ENCODE results near the gene CFAP299.
A peak's percentile ranks its signal among the peaks of the same experiment; 100 is the strongest.
"Not testable (repeated sequence)": the region's sequence is repeated elsewhere in the genome, so short reads cannot be mapped to it uniquely, and the experiment has no call there.

CFAP299 gene

DNA sequence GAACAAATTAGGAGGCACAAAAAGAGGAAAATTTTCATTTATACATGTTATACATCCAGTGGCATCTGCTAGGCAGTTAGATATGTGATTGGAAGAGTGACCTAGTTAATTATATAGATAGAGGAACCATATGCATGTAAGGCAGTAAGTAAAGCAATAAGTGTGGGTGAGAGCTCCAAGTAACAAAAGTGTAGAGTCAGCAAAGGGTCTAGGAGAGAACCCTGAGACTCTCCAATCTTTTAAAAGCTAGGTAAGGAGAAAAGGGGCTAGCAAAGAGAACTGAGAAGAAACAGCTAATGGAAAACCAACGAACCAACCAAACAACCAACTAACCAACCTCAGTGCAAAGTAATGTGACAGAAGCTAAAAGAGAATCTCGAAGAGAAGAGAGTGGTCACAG lies 3.8 kb upstream of the CFAP299 start:
- peaks cover 52% of the 10 kb centered on the region for H3K27me3 ChIP-seq
- TF ChIP-seq, protein P1, sequence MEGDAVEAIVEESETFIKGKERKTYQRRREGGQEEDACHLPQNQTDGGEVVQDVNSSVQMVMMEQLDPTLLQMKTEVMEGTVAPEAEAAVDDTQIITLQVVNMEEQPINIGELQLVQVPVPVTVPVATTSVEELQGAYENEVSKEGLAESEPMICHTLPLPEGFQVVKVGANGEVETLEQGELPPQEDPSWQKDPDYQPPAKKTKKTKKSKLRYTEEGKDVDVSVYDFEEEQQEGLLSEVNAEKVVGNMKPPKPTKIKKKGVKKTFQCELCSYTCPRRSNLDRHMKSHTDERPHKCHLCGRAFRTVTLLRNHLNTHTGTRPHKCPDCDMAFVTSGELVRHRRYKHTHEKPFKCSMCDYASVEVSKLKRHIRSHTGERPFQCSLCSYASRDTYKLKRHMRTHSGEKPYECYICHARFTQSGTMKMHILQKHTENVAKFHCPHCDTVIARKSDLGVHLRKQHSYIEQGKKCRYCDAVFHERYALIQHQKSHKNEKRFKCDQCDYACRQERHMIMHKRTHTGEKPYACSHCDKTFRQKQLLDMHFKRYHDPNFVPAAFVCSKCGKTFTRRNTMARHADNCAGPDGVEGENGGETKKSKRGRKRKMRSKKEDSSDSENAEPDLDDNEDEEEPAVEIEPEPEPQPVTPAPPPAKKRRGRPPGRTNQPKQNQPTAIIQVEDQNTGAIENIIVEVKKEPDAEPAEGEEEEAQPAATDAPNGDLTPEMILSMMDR (IDR thresholded peaks at IDR 0.05): no peak
- H3K36me3 ChIP-seq: no peaks in the 10 kb centered on the region
- H3K4me1 ChIP-seq (ENCODE audit: control insufficient read depth in 1 of 2, insufficient read depth in 1 of 2, low read depth in 1 of 2, low read length in 1 of 2): peaks cover 7 to 16% of the 10 kb centered on the region in 2 experiments
- no peaks in the 10 kb centered on the region for H3K9me3 ChIP-seq
- no peak overlapping the region for H3K27ac ChIP-seq
- H3K4me3 ChIP-seq (ENCODE audit: low read depth in 1 of 2, low read length in 1 of 2): no peak overlapping the region

DNA sequence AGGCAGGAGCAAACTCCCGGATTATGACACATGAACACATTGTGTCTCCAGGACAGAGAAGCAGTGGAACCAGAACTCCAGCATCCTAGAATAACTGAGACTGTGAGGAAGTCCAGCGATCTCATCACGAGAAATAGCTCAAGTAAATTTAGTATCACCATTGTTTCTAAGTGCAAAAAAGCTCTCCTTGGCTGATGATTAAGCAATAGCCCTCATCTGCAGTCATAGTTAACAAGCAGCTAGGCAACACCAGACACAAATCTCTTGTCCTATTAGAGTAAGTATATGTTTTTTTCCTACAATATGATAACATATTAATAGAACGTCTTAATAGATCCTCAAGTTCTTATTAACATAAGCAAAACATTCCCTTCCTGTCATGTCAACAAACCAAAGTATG lies 2.4 kb upstream of the CFAP299 start:
- Histone ChIP-seq H3K27me3 (peaks cover 66% of the 10 kb centered on the region), H3K4me3 (ENCODE audit: low read depth in 1 of 2, low read length in 1 of 2) (no peak overlapping the region), H3K4me1 (ENCODE audit: control insufficient read depth in 1 of 2, insufficient read depth in 1 of 2, low read depth in 1 of 2, low read length in 1 of 2) (peaks cover 7 to 16% of the 10 kb centered on the region in 2 experiments), H3K27ac (no peak overlapping the region), H3K36me3 (no peaks in the 10 kb centered on the region), H3K9me3 (no peaks in the 10 kb centered on the region)
- TF ChIP-seq, protein P1 (IDR thresholded peaks at IDR 0.05): no peak

DNA sequence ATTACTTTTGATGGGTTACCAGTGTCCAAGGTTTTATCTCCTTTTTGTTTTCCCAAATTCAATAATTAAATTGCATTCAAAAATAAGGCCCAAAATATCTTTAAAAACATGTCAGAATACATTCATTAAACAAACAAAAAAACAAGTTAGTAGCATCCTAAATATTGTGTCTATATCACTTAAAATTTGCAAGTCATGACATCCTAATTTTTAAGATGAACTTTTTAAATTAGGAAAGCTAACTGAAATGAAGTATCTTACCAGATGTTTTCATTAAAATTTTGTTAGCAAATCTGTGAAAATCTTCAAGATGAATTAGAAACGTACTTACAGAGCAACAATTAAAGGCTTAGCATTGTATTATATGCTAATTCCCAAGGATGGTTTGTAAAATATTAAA lies 962 bp upstream of the CFAP299 start:
- Histone ChIP-seq H3K27me3 (peaks cover 76% of the 10 kb centered on the region), H3K36me3 (no peaks in the 10 kb centered on the region), H3K4me3 (ENCODE audit: low read depth in 1 of 2, low read length in 1 of 2) (no peak overlapping the region), H3K27ac (no peak overlapping the region), H3K4me1 (ENCODE audit: control insufficient read depth in 1 of 2, insufficient read depth in 1 of 2, low read depth in 1 of 2, low read length in 1 of 2) (peaks cover 7 to 16% of the 10 kb centered on the region in 2 experiments), H3K9me3 (no peaks in the 10 kb centered on the region)
- TF ChIP-seq, protein P1 (IDR thresholded peaks at IDR 0.05): no peak

- no peaks in the 10 kb centered on the region for H3K9me3 ChIP-seq
- H3K4me1 ChIP-seq (ENCODE audit: control insufficient read depth in 1 of 2, insufficient read depth in 1 of 2, low read depth in 1 of 2, low read length in 1 of 2): peaks cover 7 to 16% of the 10 kb centered on the region in 2 experiments
- no peak overlapping the region for H3K27ac ChIP-seq
- TF ChIP-seq, protein P1 (IDR thresholded peaks at IDR 0.05): no peak
- H3K4me3 ChIP-seq (ENCODE audit: low read depth in 1 of 2, low read length in 1 of 2): peak overlapping the region; percentile 60 to 63
- H3K36me3 ChIP-seq: no peaks in the 10 kb centered on the region
- peaks cover 76% of the 10 kb centered on the region for H3K27me3 ChIP-seq
Observed at GRCh38 chr4:80335226-80335553, 340 bp upstream of the CFAP299 start.

DNA sequence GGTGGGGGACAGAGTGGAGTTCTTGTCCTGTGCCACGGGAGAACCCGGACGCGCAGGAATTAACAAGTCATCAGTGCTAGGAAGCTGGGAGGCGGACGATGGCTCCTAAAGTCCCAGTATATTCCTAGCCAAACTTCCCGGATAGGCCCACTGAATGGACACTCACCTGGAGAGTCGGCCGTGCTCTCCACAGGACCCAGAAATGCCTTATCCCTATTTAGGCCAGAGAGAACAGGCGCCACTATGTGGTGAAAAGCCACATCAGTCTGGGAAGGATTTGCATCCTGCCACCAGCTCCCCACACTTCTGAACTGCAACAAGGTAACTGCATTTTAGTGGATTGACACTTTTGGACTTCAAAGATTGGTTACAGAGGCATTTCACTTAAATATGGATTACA lies 1.1 kb downstream of the CFAP299 start:
- TF ChIP-seq, protein P1 (IDR thresholded peaks at IDR 0.05): no peak
- no peaks in the 10 kb centered on the region for H3K36me3 ChIP-seq
- H3K9me3 ChIP-seq: no peaks in the 10 kb centered on the region
- peaks cover 70% of the 10 kb centered on the region for H3K27me3 ChIP-seq
- peaks cover 7 to 16% of the 10 kb centered on the region in 2 experiments for H3K4me1 ChIP-seq (ENCODE audit: control insufficient read depth in 1 of 2, insufficient read depth in 1 of 2, low read depth in 1 of 2, low read length in 1 of 2)
- H3K4me3 ChIP-seq (ENCODE audit: low read depth in 1 of 2, low read length in 1 of 2): peak overlapping the region in 1 of 2 experiments; percentile 2
- no peak overlapping the region for H3K27ac ChIP-seq

GRCh38 chr4:80340036-80340435 lies 4.5 kb downstream of the CFAP299 start:
- Histone ChIP-seq H3K36me3 (no peaks in the 10 kb centered on the region), H3K9me3 (no peaks in the 10 kb centered on the region), H3K27ac (no peak overlapping the region), H3K4me3 (ENCODE audit: low read depth in 1 of 2, low read length in 1 of 2) (no peak overlapping the region), H3K27me3 (peaks cover 41% of the 10 kb centered on the region), H3K4me1 (ENCODE audit: control insufficient read depth in 1 of 2, insufficient read depth in 1 of 2, low read depth in 1 of 2, low read length in 1 of 2) (peaks cover 7 to 16% of the 10 kb centered on the region in 2 experiments)
- TF ChIP-seq, protein P1 (IDR thresholded peaks at IDR 0.05): no peak

DNA sequence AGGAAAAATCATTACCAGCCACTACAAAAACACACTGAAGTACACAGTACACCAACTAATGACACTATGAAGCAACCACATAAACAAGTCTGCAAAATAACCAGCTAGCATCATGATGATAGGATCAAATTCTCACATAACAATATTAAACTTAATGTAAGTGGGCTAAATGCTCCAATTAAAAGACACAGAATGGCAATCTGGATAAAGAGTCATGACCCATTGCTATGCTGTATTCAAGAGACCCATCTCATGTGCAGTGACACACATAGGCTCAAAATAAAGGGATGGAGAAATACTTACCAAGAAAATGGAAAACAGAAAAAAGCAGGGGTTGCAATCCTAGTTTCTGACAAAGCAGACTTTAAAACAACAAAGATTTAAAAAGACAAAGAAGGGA lies 7.2 kb downstream of the CFAP299 start:
- not testable (repeated sequence) for H3K36me3 ChIP-seq; H3K4me3 ChIP-seq (ENCODE audit: low read depth in 1 of 2, low read length in 1 of 2); H3K27ac ChIP-seq; H3K4me1 ChIP-seq (ENCODE audit: control insufficient read depth in 1 of 2, insufficient read depth in 1 of 2, low read depth in 1 of 2, low read length in 1 of 2); H3K9me3 ChIP-seq
- H3K27me3 ChIP-seq: peaks cover 14% of the 10 kb centered on the region

Data from neutrophil (primary cell).